Right lobe of liver (tissue), 4 donors: ENCODE data around the gene STX2.

ENCODE experiments used
- POLR2A ChIP-seq: fragments of 450-650 bp; IDR thresholded peaks from one replicate; pipeline ENCODE4 v1.6.1; 2017; ENCODE audit warnings: antibody characterized with exemption, mild to moderate bottlenecking
- TF ChIP-seq, protein P1 (sequence below), 4 donors: fragments of 200-600 bp in 3 of 4; fragments of 450-650 bp in 1 of 4; IDR thresholded peaks; one replicate each; pipeline versions ENCODE4 v1.5.1 to v1.8.0; 2016 to 2022; ENCODE audit warnings: antibody characterized with exemption in 4 of 4, mild to moderate bottlenecking in 2 of 4
- donor health status: DM: no; HTN: no; CAD: no.
- donor health status: DM: no; HTN: no; CAD: no.
- donor health status: DM: no; HTN: yes; CAD: no.

- TF ChIP-seq, protein P1, sequence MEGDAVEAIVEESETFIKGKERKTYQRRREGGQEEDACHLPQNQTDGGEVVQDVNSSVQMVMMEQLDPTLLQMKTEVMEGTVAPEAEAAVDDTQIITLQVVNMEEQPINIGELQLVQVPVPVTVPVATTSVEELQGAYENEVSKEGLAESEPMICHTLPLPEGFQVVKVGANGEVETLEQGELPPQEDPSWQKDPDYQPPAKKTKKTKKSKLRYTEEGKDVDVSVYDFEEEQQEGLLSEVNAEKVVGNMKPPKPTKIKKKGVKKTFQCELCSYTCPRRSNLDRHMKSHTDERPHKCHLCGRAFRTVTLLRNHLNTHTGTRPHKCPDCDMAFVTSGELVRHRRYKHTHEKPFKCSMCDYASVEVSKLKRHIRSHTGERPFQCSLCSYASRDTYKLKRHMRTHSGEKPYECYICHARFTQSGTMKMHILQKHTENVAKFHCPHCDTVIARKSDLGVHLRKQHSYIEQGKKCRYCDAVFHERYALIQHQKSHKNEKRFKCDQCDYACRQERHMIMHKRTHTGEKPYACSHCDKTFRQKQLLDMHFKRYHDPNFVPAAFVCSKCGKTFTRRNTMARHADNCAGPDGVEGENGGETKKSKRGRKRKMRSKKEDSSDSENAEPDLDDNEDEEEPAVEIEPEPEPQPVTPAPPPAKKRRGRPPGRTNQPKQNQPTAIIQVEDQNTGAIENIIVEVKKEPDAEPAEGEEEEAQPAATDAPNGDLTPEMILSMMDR (IDR thresholded peaks at IDR 0.05) = no peak
- no peak for TF ChIP-seq POLR2A
Observed at GRCh38 chr12:130742716-130743115, 96.3 kb downstream of the STX2 start.
